Ascending aorta (tissue), 1 donor: ENCODE results near the gene SLC30A1. TPM values are rescaled to one million over a fixed set of nuclear protein-coding genes. Genes with fewer than 3 reads are reported as not detected.

Experiments
- total RNA-seq: library from RNA; depleted of rRNA; stranded (reverse); fragments of >200 nt; gene quantifications from one replicate; pipeline ENCODE4 v1.1.0, GENCODE V29; 2016

The SLC30A1 gene
- total RNA-seq, 1 donor from 2014 or later, result 8.9 TPM

Other genes with a start within 250 kb of the SLC30A1 start
- not detected for gene RD3, start 87.0 kb downstream of the SLC30A1 start, total RNA-seq
- gene NEK2, start 96.5 kb upstream of the SLC30A1 start, total RNA-seq, result not detected